HG03025 (cell line): Measurements from ENCODE around the gene RAB11FIP3.
A peak's percentile ranks its signal among the peaks of the same experiment; 100 is the strongest.

Experiments used
- ATAC-seq: cut with Tn5 transposase; IDR thresholded peaks from one replicate; pipeline ENCODE4 v1.9.1; 2021; ENCODE audit warnings: mild to moderate bottlenecking, moderate library complexity; ENCODE audit not compliant: unreplicated experiment, low FRiP score

The RAB11FIP3 gene

DNA sequence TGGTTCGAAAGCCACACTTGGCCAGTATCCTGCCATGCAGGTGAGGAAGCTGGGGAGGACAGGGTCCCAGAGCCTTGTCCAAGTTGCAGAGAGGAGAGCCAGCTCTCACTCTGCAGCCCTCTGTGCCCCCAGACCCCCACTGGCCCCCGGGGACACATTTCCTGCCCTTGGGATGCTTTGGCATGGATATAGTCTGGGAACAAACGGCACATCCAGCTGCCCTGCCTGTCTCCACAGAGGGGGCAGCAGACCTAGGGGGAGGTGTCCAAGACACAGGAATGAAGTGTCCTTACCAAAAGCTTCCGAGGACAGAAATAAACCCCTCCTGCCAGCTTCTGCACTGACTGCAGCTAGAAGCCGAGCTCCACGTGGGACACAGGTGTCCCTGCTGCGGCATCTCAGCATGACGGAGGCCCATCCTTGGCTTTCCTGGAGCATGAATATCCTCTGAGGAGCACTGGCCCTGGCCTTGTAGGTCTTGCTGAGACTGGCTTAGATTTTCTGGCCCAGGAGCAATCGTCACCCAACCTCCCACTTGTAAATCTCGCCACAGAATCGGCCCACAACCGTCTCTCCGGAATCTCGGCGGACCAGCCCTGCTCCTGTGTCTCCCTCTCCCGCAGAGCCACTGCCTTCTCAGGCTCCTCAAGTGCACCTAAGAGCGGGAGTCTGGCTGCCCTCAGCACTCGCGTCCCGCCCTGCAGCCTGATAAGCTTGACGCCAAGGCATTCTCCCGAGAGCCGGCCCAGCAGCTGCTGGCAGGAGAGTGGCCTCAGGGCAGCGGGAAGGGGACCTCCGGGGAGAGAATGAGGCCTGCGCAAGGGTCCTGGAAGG, 100.9 kb downstream of the RAB11FIP3 start:
- ATAC-seq: no peak

DNA sequence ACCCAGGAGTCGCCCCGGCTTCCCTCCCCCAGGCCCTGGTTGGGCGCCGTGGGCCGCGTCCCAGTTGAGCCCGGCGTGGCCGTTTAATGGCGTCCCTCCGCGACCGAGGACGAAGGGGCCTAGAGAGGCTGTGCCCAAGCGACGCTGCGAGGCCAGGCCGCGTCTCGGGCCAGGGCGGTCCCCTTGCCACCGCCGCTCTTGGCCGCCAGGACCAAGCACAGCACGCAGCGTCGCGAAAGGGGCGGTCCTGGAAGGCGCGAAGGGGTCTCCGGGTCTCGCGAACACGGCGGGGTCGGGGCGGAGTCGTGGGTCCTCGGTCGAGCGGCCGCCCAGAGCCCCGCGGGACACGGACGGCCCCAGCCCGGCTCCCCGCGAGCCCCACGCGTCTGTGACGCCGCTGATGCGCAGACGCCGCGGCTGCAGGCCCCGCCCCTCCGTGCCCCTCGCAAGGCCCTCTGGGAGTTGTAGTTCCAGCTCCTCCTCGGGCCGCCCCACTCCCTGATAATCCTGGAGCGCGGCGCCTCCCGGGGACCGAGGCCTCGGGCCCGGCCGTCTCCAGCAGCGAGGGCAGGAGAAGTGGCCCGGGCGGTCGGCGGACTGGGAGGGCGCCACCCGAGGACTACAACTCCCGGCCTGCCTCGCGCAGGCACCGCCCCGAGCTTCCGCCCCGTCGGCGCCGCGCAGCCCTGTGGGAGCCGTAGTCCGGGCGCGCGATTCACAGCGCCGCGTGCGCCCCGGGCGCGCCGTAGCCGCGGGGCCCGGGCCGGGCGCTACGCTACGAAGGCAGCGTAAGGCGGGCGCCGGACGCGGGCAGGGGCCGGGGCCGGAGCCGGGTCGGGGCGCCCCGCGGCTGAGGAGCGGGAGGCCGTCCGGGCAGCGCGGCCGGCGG, 101.8 kb downstream of the RAB11FIP3 start, which contains the start of gene CAPN15:
CAPN15 (plus strand) TSS at position 698 of the 889 bp plus-strand sequence. CDS start 19,127 bp downstream, outside the sequence.
- peak; percentile 66 for ATAC-seq

DNA sequence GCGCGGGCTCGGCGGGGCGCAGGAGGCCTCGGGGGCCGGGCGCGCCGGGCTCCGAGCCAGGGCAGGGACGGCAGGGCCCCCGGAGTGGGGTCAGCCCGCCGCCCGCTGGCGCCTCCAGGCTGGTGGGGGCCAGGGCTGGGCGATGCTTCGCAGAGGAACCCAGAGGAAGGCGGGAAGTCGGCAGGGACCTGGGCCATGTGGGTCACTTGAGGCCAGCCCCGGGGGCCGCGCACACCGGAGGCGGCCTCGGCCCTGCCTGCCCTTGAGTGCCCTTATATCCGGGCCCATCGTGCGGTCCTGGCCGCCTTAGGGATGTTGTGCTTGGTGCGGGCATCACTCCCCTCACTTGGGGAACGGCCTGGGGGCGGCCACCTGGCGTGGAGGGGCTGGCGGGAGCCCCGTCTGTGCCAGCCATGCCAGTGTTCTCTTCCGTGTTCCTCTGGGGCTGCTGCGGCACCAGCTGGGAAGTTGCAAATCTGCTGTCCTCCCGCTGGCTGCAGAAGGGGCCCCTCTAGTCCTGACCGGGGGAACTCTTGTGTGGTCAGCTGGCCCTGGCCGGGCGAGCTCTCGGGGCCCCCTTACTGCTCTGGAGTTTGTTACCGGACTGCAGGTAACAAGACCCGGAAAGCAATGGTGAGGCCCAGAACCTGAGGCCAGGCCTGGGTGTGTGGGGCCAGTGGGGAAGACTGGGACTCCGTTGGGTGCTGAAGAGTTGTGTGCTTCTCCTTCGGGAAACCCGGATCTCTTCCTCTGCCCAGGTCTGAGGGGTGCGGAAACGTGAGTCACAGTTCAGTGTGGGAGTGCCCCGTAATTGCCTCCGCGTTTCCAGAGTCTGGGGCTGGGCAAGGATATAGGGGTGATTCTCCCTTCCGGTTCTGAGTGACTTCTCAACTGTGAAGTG, 102.9 kb downstream of the RAB11FIP3 start:
- ATAC-seq: peak; percentile 5

DNA sequence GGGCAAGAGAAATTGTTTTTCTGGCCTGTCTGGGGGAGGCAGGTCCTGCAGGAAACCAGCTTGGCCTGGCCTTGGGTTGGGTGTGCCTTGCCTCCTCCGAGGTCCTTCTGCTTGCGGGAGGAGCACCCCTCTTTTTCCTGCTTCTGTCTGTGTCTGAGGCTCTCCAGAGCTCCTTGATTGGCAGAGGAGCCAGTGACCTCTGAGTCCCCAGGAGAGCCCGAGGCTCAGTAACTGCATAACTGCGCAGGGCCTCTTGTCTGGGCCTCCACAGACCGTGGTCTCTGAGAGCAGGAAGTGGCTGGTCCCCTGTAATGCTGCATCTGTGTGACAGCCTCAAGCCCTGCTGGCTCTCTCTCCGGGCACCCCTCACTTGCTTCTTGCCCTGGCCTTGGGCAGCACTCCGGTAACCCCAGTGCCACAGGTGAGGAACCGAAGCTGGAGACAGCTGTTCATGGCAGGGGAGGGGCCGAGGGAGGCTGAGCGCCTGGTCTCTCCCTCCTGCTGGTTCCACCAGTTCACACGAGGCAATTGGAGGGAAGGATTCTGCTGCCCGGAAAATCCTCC, 103.6 kb downstream of the RAB11FIP3 start:
- no peak for ATAC-seq

DNA sequence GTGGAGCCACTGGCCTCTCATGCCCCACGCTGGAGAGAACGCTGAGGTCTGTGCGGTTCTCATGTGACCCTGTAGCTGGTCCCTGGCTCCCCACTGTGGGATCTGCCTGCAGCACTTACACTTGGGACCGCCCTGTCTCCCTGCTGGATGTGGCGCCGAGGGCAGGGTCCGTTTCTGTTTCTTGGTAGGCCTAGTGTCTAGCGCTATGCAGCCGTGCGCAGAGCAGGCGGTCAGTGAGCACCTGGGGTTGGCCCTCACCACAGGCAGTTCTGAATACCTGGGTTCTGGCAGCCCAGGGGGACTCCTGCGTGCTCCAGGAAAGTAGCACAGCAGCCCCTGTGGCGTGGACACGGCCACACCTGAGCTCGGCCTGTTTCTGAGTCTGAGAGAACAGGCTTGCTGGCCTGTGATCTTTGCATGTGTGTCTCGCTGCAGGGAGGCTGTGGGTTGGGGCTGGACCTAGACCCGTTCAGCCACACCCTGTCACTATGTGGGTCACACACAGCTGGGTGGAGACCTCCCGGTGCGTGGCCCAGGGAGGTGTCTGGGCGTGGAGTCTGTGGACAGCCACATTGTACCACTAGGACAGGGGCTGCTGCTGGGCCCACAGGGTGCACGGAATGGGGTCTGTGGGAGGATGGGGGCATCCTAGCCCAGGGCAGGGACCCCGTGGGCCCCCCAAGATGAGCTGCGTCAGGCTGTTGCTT, 104.8 kb downstream of the RAB11FIP3 start:
- ATAC-seq: no peak

DNA sequence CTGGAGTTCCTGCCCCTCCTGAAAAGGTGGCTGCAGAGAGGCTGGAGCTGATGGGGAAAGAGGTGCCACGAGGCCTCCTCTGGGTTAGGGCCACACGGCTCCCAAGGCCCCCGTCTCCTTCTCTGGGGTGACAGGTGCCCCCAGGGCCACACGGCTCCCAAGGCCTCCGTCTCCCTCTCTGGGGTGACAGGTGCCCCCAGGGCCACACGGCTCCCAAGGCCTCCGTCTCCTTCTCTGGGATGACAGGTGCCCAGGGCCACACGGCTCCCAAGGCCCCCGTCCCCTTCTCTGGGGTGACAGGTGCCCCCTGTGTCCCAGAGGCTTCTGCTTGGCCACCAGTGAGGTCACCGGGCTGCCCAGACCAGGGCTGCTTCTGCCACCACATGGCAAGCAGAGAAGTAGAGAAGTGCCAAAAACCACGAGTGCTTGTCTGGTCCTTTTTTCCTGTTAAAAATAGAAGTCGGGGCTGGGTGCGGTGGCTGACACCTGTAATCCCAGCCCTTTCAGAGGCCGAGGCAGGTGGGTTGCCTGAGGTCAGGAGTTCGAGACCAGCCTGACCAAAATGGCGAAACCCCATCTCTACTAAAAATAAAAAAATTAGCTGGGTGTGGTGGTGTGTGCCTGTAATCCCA, 106.2 kb downstream of the RAB11FIP3 start:
- ATAC-seq: no peak

DNA sequence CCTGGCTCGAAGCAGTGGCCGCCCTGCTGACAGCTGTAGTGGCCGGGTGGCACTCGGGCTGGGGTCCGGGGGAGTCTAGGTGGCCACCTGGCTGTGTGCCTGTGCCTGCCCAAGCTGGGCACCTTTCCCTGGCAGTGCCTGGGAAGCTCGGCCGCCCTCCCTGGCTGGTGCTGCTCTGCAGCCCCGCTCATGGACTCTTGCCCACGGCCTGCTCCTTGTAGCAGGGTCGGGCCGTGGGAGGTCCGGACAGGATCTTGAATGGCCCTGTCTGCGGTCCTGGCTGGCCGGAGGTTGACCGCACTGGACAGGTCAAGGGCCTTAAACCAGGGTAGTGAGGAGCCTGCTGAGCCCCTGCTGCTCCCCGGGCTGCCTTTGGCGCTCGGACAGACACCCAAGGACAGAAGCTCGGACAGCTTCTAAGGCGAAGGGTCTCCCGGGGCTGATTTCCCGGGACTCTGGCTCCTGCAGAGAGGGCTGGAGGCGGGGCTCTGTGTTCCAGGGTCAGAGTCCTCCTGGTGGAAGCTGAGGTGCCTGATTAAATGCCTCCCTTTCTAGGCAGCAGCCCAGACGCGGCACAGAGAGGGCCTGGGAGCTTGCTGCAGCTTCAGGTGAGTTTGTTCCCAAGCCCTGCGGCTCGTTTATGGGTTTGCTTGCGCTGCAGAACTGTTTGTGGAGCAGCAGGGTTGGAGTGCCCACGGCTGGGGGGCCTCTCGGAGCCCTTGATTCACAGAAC, 108.1 kb downstream of the RAB11FIP3 start:
- ATAC-seq: no peak

DNA sequence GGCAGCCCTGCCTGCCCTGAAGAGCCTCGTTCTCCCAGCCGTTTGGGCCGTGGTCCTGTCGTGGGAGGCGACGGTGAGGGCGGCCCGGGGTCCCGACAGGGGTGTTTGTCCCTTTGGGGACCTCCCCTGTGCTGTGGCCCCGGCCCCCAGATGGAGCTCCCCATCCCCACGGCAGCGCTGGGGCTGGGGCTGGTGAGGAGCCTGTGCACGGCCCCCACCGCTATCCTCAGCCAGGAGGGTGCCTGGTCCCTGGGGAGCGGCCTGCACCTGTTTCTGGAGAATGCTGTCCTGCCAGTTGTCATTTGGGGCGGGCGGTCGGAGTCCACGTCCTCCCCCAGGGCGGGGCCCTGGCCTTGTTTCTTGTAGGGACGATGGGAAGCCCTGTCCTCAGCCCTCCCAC, 108.7 kb downstream of the RAB11FIP3 start:
- ATAC-seq: no peak

DNA sequence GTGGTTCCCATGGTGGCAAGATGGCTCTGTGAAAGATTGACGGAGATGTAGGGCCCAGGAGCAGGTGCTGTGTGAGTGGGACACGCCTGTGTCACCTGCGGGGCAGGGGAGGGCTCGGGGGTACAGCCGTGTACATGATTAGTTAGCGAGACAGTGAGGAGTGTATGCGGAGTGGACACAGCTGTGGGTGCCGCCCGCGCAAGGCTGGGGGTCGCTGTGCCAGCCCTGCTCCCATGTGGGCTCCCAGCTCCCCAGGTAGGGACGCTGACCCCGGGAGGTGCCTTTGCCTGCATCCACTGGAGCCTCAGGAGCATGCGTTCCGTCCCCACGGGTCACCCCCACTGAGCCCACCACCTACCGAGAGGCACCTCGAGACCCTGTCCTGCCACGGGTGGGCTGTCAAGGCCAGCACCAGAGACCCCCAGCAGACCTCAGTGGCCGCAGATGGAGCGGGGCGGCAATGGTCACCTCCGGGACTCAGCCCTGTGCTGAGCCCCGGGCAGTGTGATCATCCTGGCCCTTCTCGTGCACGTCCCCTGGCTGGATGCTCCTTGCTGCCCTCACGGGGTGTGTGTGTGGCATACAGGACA, 109.5 kb downstream of the RAB11FIP3 start:
- ATAC-seq: no peak

DNA sequence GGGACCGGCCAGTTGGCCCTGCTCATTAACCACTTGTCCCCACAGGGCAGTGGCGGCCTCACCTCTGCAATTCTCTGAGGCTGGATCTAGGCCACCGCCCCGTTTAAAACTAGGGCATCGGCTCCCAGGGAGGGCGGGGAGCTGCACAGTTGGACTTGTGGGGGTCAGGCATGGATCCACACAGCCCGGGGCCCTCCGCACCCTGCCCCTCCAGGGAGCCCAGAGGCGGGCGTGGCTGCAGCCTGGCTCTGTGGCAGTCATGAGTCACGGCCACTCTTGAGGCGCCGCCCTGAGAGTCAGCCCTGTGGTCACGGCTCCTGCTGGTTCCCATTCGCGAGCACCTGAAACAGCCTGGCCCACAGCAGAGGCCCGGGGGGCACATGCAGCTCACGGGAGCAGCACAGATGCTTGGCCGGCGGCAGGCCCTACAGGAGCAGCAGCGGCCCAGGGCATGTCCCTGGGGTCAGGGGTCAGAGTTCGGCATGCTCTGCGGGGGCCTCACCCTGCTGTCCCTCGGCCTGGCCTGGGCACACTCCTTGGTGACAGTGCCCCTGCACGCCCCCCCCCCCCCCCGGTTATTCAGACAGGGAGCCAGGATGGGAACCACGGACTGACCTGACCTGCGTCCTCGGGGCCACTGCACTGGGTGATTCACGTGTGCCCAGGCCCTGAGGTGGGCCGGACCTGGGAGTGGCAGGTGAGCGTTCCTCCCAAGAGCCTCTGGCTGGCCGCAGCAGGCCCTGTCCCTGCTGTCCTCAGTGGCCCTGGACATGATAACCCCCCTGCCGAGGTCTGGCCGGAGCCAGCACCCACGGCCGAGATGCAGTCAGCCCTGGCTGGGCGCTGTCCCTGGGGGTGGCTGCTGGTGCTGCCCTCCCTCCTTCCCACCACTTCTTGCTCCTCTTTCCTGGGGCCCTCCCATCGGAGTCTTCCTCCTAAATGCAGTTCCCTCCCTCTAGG, 110.3 kb downstream of the RAB11FIP3 start:
- ATAC-seq: no peak

DNA sequence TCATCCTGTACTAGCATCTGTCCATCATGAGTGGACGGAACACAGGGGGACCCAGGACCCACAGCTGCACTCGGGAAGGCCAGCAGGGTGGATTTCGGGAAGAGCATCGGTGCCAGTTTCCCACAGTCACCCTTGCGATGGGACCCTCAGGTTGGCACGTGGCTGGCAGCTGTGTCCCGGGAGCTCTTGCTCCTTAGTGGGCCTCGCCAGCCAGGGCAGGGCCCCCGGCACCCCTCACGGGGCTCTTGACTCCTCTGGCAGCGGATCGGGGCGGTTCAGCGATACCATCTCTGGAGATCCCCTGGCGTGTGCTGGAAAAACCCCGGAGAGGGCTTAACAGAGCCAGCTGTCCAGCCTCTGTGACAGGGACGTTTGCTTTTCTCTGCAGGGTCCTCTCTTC, 111.3 kb downstream of the RAB11FIP3 start:
- no peak for ATAC-seq

DNA sequence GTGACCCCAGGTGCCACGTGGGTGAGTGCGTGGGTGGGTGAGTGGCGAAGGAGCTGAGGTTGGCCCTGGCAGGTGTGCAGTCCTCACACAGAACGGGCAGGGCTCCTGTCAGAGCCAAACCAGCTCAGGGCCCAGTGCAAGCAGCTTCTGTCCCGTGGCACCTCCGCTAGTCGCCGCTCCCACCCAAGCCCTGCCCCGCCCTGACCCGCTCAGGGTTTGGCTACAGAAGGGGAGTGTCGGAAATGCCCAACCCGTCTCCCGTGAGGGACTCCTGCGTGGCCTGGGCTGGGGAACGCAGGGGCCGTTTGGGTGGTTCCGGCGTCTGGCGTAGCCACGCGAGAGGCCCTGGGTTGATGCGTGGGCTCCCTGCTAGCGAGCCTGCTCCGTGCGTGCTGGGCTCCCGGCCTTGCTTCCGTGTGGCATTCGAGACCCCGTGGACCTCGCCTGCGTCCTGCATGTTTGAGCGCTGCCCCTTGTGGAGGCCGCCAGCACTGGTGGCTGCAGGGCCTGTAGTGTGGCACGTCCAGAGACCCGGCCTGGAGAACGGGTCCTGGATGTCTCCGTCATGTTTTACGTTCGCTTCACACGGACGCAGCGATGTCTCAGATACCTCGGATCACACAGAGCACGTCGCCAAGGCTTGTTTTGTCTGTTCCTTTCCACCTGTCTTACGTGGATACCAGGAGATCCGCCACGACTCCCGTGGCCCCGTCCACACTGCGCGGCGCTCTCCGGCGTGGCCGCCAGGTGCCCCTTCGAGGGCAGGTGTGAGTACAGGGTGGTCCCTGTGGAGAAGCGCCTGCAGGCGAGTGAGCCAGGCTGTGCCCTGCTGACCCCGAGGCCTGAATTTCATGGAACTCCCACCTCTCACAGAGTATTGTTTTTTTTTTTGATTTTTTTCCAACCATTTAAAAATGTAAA, 112.2 kb downstream of the RAB11FIP3 start:
- no peak for ATAC-seq

DNA sequence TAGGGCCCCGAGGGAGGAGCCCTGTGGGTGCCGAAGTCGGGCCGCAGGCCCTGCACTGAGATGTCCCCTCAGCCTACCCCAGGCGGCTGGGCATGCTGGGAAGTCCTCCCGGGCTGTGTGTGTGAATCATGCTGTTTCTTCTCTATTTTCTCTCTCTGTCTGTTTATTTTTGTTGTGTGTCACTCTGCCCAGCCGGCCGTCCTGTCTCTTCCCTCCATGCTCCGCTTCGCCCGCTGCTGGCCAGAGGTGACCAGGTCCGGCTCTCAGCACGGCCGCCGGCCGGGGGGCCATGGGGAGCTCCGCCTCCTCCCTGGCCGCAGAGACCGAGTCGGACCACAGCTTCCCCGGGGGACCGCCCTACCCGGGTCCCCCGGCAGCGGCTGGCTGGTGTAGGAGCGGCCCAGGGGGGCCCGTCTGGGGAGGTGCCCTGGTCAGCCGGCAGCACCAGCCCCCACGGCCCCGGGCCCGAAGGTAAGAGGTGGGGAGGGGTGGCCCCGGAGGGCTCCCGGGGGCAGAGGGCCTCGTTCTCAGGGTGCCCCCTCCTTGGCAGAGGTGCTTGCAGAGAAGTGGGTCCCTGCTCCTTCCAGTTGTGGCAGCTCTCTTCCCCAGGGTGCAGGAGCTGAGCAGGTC, 114.6 kb downstream of the RAB11FIP3 start:
- ATAC-seq: no peak

DNA sequence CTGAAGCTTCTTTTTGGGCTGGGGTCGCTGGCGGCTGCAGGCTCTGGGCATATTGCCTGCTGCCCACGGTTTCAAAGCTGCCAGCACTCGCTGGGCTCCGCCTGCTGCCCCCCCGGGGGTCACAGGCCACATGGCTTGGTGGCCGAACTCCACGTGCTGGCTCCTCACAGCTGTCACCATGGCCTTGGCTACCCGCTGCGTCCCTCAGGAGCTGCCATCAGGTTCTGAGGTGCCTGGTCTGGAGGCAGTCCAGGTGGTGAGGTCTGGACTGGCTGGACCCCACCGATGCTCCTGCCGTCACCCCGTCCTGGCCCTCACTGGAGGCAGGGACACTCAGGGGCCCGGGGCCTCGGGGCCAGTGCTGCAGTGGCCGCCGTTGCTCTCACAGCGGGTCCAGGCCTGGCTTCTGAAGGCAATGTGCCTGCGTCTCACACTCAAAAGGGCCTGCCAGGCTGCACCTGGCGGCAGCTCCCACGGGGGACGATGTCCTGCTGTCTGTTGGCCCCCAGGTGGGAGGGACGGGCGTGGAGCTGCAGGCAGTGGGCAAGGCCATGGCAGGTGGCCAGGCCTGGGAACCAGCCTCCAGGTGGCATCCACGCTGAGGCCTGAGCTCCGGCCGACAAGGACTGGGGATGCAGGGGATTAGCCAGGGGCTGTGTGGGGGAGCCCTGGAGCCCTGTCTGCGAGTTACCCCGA, 115.3 kb downstream of the RAB11FIP3 start:
- no peak for ATAC-seq
